Trophoblast cell (in vitro differentiated cells and primary cell): ENCODE data around the gene CNN2.

ENCODE experiments used
- DNase-seq, 2 donors: peaks; one replicate each; pipeline ENCODE4 v3.0.0-alpha.2; 2016
- H2AFZ ChIP-seq: 2 replicates; pipeline ENCODE4 v1.6.1; 2013; ENCODE audit warnings: low read length, moderate library complexity, mild to moderate bottlenecking; ENCODE audit not compliant: insufficient read depth, poor library complexity
- H2AK5ac ChIP-seq: 2 replicates; pipeline ENCODE4 v1.6.1; 2013; ENCODE audit warnings: mild to moderate bottlenecking, low read length
- H2BK120ac ChIP-seq: 2 replicates; pipeline ENCODE4 v1.6.1; 2013; ENCODE audit warnings: low read length, mild to moderate bottlenecking, moderate library complexity; ENCODE audit not compliant: insufficient read depth, poor library complexity
- H2BK12ac ChIP-seq: 2 replicates; pipeline ENCODE4 v1.6.1; 2013; ENCODE audit warnings: mild to moderate bottlenecking, low read length, moderate library complexity
- H2BK5ac ChIP-seq: 2 replicates; pipeline ENCODE4 v1.6.1; 2013; ENCODE audit warnings: low read length, low read depth, moderate library complexity, mild to moderate bottlenecking; ENCODE audit not compliant: poor library complexity
- H3K14ac ChIP-seq: 2 replicates; pipeline ENCODE4 v1.6.1; 2013; ENCODE audit warnings: mild to moderate bottlenecking, low read length
- H3K18ac ChIP-seq: 2 replicates; pipeline ENCODE4 v1.6.1; 2013; ENCODE audit warnings: mild to moderate bottlenecking, low read length
- H3K23ac ChIP-seq: 2 replicates; pipeline ENCODE4 v1.6.1; 2013; ENCODE audit warnings: low read length
- H3K27ac ChIP-seq: 2 replicates; pipeline ENCODE4 v1.5.1; 2013; ENCODE audit warnings: low read depth, mild to moderate bottlenecking, inconsistent platforms, low read length, moderate library complexity
- H3K27me3 ChIP-seq: 2 replicates; pipeline ENCODE4 v1.6.1; 2013; ENCODE audit warnings: inconsistent platforms, mild to moderate bottlenecking, low read length, moderate library complexity; ENCODE audit not compliant: insufficient read depth
- H3K36me3 ChIP-seq, 2 experiments: 1 replicate in 1 of 2; 2 replicates in 1 of 2; pipeline ENCODE4 v1.6.1; 2013; ENCODE audit warnings: low read length in 2 of 2, mild to moderate bottlenecking in 2 of 2, moderate library complexity in 1 of 2; ENCODE audit not compliant: insufficient read depth in 2 of 2, control insufficient read depth in 1 of 2
- H3K4ac ChIP-seq: 2 replicates; pipeline ENCODE4 v1.6.1; 2013; ENCODE audit warnings: low read depth, mild to moderate bottlenecking, low read length, moderate library complexity
- H3K4me1 ChIP-seq, 2 experiments: 1 replicate in 1 of 2; 2 replicates in 1 of 2; pipeline ENCODE4 v1.6.1; 2013; ENCODE audit warnings: low read length in 2 of 2, mild to moderate bottlenecking in 2 of 2, moderate library complexity in 1 of 2; ENCODE audit not compliant: insufficient read depth in 2 of 2, control insufficient read depth in 1 of 2
- H3K4me2 ChIP-seq: 2 replicates; pipeline ENCODE4 v1.6.1; 2013; ENCODE audit warnings: inconsistent platforms, mild to moderate bottlenecking, low read length, moderate library complexity
- H3K4me3 ChIP-seq: 2 replicates; pipeline ENCODE4 v1.5.1; 2013; ENCODE audit warnings: mild to moderate bottlenecking, low read depth, low read length, inconsistent platforms
- H3K79me1 ChIP-seq: one replicate; pipeline ENCODE4 v1.6.1; 2013; ENCODE audit warnings: low read length
- H3K79me2 ChIP-seq: 2 replicates; pipeline ENCODE4 v1.6.1; 2013; ENCODE audit warnings: low read length, mild to moderate bottlenecking; ENCODE audit not compliant: control insufficient read depth, insufficient read depth, poor library complexity
- H3K9ac ChIP-seq: 2 replicates; pipeline ENCODE4 v1.6.1; 2013; ENCODE audit warnings: mild to moderate bottlenecking, low read length
- H3K9me3 ChIP-seq: 2 replicates; pipeline ENCODE4 v1.6.1; 2013; ENCODE audit warnings: low read depth, mild to moderate bottlenecking, control low read depth, inconsistent platforms, low read length; ENCODE audit not compliant: insufficient read depth
- H4K12ac ChIP-seq: 2 replicates; pipeline ENCODE4 v1.6.1; 2013; ENCODE audit warnings: low read depth, mild to moderate bottlenecking, low read length, moderate library complexity
- H4K8ac ChIP-seq: 2 replicates; pipeline ENCODE4 v1.6.1; 2013; ENCODE audit warnings: low read depth, mild to moderate bottlenecking, low read length, moderate library complexity
- H4K91ac ChIP-seq: one replicate; pipeline ENCODE4 v1.6.1; 2013; ENCODE audit warnings: low read depth, mild to moderate bottlenecking, low read length, moderate library complexity
- WGBS: extraction: QIAGEN DNeasy Blood & Tissue Kit; methylation state at CpG from one replicate; pipeline ENCODE4 v1.1.7; 2013; ENCODE audit warnings: missing lambda C conversion rate; ENCODE audit not compliant: insufficient read length, insufficient coverage; ENCODE audit errors: extremely low coverage; 5-methylcytosine and 5-hydroxymethylcytosine counted together

CNN2 gene

GRCh38 chr19:1018393-1018792 is 8.0 kb upstream of the CNN2 start:
- no peak overlapping the region for H2BK5ac ChIP-seq
- no CpG with 5 or more reads among the region's 5 CpGs for WGBS
- H2BK12ac ChIP-seq: no peak overlapping the region
- no peak overlapping the region for H4K12ac ChIP-seq
- no peak overlapping the region for H3K4me2 ChIP-seq
- H3K27me3 ChIP-seq: no peaks in the 10 kb centered on the region
- H4K91ac ChIP-seq: no peak overlapping the region
- H2AFZ ChIP-seq: no peak overlapping the region
- H4K8ac ChIP-seq: no peak overlapping the region
- no peak overlapping the region for H3K4me3 ChIP-seq
- H3K27ac ChIP-seq: no peak overlapping the region
- DNase-seq: no peak
- H3K4ac ChIP-seq: peak overlapping the region; percentile 44
- H2BK120ac ChIP-seq: no peak overlapping the region
- peaks cover 28 to 41% of the 10 kb centered on the region in 2 experiments for H3K4me1 ChIP-seq
- no peak overlapping the region for H2AK5ac ChIP-seq
- H3K18ac ChIP-seq: no peak overlapping the region
- H3K79me2 ChIP-seq: peaks cover 48% of the 10 kb centered on the region
- H3K14ac ChIP-seq: no peak overlapping the region
- no peaks in the 10 kb centered on the region for H3K9me3 ChIP-seq
- H3K9ac ChIP-seq: no peak overlapping the region
- peaks cover 9% of the 10 kb centered on the region for H3K79me1 ChIP-seq
- no peak overlapping the region for H3K23ac ChIP-seq
- peaks cover 17 to 34% of the 10 kb centered on the region in 2 experiments for H3K36me3 ChIP-seq

GRCh38 chr19:1018932-1019615 is 7.3 kb upstream of the CNN2 start:
- Histone ChIP-seq H3K4me2 (peak overlapping the region; percentile 6), H3K23ac (no peak overlapping the region), H3K14ac (no peak overlapping the region), H3K27ac (no peak overlapping the region), H3K4me3 (no peak overlapping the region), H3K36me3 (peaks cover 10 to 28% of the 10 kb centered on the region in 2 experiments), H3K79me1 (peaks cover 9% of the 10 kb centered on the region), H3K9me3 (no peaks in the 10 kb centered on the region), H3K4ac (peak overlapping the region; percentile 94), H4K8ac (no peak overlapping the region), H3K27me3 (no peaks in the 10 kb centered on the region), H4K12ac (no peak overlapping the region), H2AFZ (no peak overlapping the region), H2BK120ac (no peak overlapping the region), H3K9ac (no peak overlapping the region), H3K18ac (no peak overlapping the region), H3K4me1 (peaks cover 28 to 41% of the 10 kb centered on the region in 2 experiments), H2BK5ac (no peak overlapping the region), H2BK12ac (no peak overlapping the region), H2AK5ac (no peak overlapping the region), H3K79me2 (peaks cover 48% of the 10 kb centered on the region), H4K91ac (no peak overlapping the region)
- no peak for DNase-seq
- WGBS: no CpG with 5 or more reads among the region's 17 CpGs

GRCh38 chr19:1019616-1019961 is 6.8 kb upstream of the CNN2 start:
- peak overlapping the region; percentile 85 for H3K4me3 ChIP-seq
- no peak overlapping the region for H3K14ac ChIP-seq
- peak overlapping the region; percentile 94 for H3K4ac ChIP-seq
- H4K91ac ChIP-seq: no peak overlapping the region
- no peak overlapping the region for H3K9ac ChIP-seq
- no peak overlapping the region for H3K27ac ChIP-seq
- H2BK5ac ChIP-seq: no peak overlapping the region
- H2BK120ac ChIP-seq: no peak overlapping the region
- peak overlapping the region; percentile 74 for H3K4me2 ChIP-seq
- no peak overlapping the region for H4K8ac ChIP-seq
- H3K18ac ChIP-seq: no peak overlapping the region
- H2BK12ac ChIP-seq: no peak overlapping the region
- H2AK5ac ChIP-seq: no peak overlapping the region
- peaks cover 48% of the 10 kb centered on the region for H3K79me2 ChIP-seq
- H3K4me1 ChIP-seq: peaks cover 28 to 41% of the 10 kb centered on the region in 2 experiments
- H3K23ac ChIP-seq: no peak overlapping the region
- H3K27me3 ChIP-seq: no peaks in the 10 kb centered on the region
- peaks cover 6 to 23% of the 10 kb centered on the region in 2 experiments for H3K36me3 ChIP-seq
- H2AFZ ChIP-seq: no peak overlapping the region
- no CpG with 5 or more reads among the region's 18 CpGs for WGBS
- no peaks in the 10 kb centered on the region for H3K9me3 ChIP-seq
- no peak for DNase-seq
- H3K79me1 ChIP-seq: peaks cover 9% of the 10 kb centered on the region
- H4K12ac ChIP-seq: no peak overlapping the region

- no peaks in the 10 kb centered on the region for H3K27me3 ChIP-seq
- no CpG with 5 or more reads among the region's 60 CpGs for WGBS
- H3K9ac ChIP-seq: peak overlapping the region; percentile 94
- peak overlapping the region; percentile 94 for H3K4ac ChIP-seq
- peak overlapping the region; percentile 45 for H3K14ac ChIP-seq
- peak overlapping the region; percentile 85 for H3K4me3 ChIP-seq
- peak overlapping the region; percentile 79 for H3K18ac ChIP-seq
- H3K36me3 ChIP-seq: peaks cover 0 to 17% of the 10 kb centered on the region in 2 experiments
- peaks cover 28 to 41% of the 10 kb centered on the region in 2 experiments for H3K4me1 ChIP-seq
- H2AFZ ChIP-seq: no peak overlapping the region
- H4K91ac ChIP-seq: peak overlapping the region; percentile 91
- peak overlapping the region; percentile 70 for H2BK120ac ChIP-seq
- no peak overlapping the region for H3K27ac ChIP-seq
- no peaks in the 10 kb centered on the region for H3K9me3 ChIP-seq
- H4K12ac ChIP-seq: peak overlapping the region; percentile 23
- H3K79me1 ChIP-seq: peaks cover 9% of the 10 kb centered on the region
- no peak overlapping the region for H3K23ac ChIP-seq
- H4K8ac ChIP-seq: peak overlapping the region; percentile 91
- no peak overlapping the region for H2BK12ac ChIP-seq
- DNase-seq: no peak
- H2BK5ac ChIP-seq: peak overlapping the region; percentile 75
- peak overlapping the region; percentile 74 for H3K4me2 ChIP-seq
- H2AK5ac ChIP-seq: peak overlapping the region; percentile 13
- H3K79me2 ChIP-seq: peaks cover 47% of the 10 kb centered on the region
These were observed 6.2 kb upstream of the CNN2 start for GRCh38 chr19:1019980-1020867.
